ENCODE data around the gene PCDH9. TPM values are rescaled to one million over a fixed set of nuclear protein-coding genes. Genes with fewer than 3 reads are reported as not detected.

The PCDH9 gene
- total and polyA plus RNA-seq, 2 of the 13 experiments (the other 11 are each of a cell fraction or from before 2014, with no cell fraction given), result 0.09 TPM; not detected in 1

GRCh38 chr13:66547685-66548084 lies 682.5 kb downstream of the PCDH9 start:
- FAIRE-seq (no peak), ATAC-seq (no peak), DNase-seq (ENCODE audit: low spot score) (no peak)
- Histone ChIP-seq H3K27ac (ENCODE audit: extremely low read length, insufficient read depth, low read length) (no peak overlapping the region), H4K20me1 (ENCODE audit: insufficient read depth, low read length) (no peaks in the 10 kb centered on the region), H3K4me1 (ENCODE audit: insufficient read depth, low read length) (no peaks in the 10 kb centered on the region), H3K4me2 (ENCODE audit: low read depth, low read length) (no peak overlapping the region), H3K9me3 (ENCODE audit: low read length) (no peaks in the 10 kb centered on the region), H3K27me3 (ENCODE audit: control insufficient read depth in 1 of 2, insufficient read depth in 2 of 2, low read length in 2 of 2) (no peaks in the 10 kb centered on the region), H3K79me2 (ENCODE audit: insufficient read depth, low read length) (no peaks in the 10 kb centered on the region), H3K9ac (ENCODE audit: insufficient read depth, low read depth, low read length) (no peak overlapping the region), H2AFZ (ENCODE audit: low read length) (no peak overlapping the region), H3K4me3 (replicated peaks in 1 of 3; ENCODE audit: insufficient read depth in 1 of 3, low read depth in 2 of 3, low read length in 3 of 3) (no peak overlapping the region), H3K36me3 (replicated peaks in 1 of 2; ENCODE audit: control insufficient read depth in 1 of 2, insufficient read depth in 2 of 2, low read length in 2 of 2) (no peaks in the 10 kb centered on the region)
- intact Hi-C loops (cut with micrococcal nuclease; ENCODE audit: unreplicated experiment), result no loop called here
- BruUV-seq (replicated peaks), result no TSS peak
- POLR2A ChIA-PET, result no interaction called here
- 68% methylated on average over 4 of the region's 4 CpGs for WGBS (ENCODE audit: low lambda C conversion rate)
- CTCF ChIA-PET (ENCODE audit: low intra/inter-chr PET ratio, low total read pairs), result no interaction called here
- in situ Hi-C loops (cut with HindIII; ENCODE audit: extremely low pct_ligation_motif_present, low pct_unique_long_range_greater_than_20kb), result no loop called here
- TF ChIP-seq SP1 (IDR thresholded peaks at IDR 0.05), result no peak
- no peak for TF ChIP-seq SP1 (CRISPR knock-in tag; IDR thresholded peaks at IDR 0.05)
- no peak for TF ChIP-seq ZNF460 (CRISPR knock-in tag; IDR thresholded peaks at IDR 0.05; ENCODE audit: borderline replicate concordance)
- no peak for TF ChIP-seq HNRNPL (IDR thresholded peaks at IDR 0.05; ENCODE audit: low read depth, low read length)
- TF ChIP-seq ZBTB25 (CRISPR knock-in tag; IDR thresholded peaks at IDR 0.05), result no peak
- no peak for TF ChIP-seq FOXJ3 (CRISPR knock-in tag; IDR thresholded peaks at IDR 0.05; ENCODE audit: borderline replicate concordance)
- TF ChIP-seq NR3C1 (CRISPR knock-in tag; IDR thresholded peaks at IDR 0.05), result no peak
- no peak for TF ChIP-seq ZMAT5 (CRISPR knock-in tag; IDR thresholded peaks at IDR 0.05; ENCODE audit: borderline replicate concordance, low read depth)
- no peak for TF ChIP-seq SNAPC2 (CRISPR knock-in tag; IDR thresholded peaks at IDR 0.05)
- TF ChIP-seq ZNF30 (CRISPR knock-in tag; IDR thresholded peaks at IDR 0.05), result no peak
- TF ChIP-seq MYPOP (CRISPR knock-in tag; IDR thresholded peaks at IDR 0.05), result no peak
- no peak for TF ChIP-seq JUN (CRISPR knock-in tag; IDR thresholded peaks at IDR 0.05)
- no peak for TF ChIP-seq HDAC1 (CRISPR knock-in tag; IDR thresholded peaks at IDR 0.05)
- TF ChIP-seq RBM39 (IDR thresholded peaks at IDR 0.05; ENCODE audit: low read depth, low read length, poor library complexity, severe bottlenecking), result no peak
- TF ChIP-seq HOXA9 (CRISPR knock-in tag; IDR thresholded peaks at IDR 0.05; ENCODE audit: borderline replicate concordance), result no peak
- TF ChIP-seq MAFK (conservative IDR thresholded peaks at IDR 0.05 in 1 of 2, IDR thresholded peaks at IDR 0.05 in 1 of 2; ENCODE audit: low read length in 2 of 2), result no peak
- no peak for TF ChIP-seq ZNF800 (CRISPR knock-in tag; IDR thresholded peaks at IDR 0.05)
